ENCODE results near the gene USP21. TPM values are rescaled to one million over a fixed set of nuclear protein-coding genes. Genes with fewer than 3 reads are reported as not detected.

The USP21 gene
- total RNA-seq, 6 experiments from 2014 or later, result 6.9 to 11.1 (median 8.8) TPM

- Histone ChIP-seq H3K36me3 (peaks cover 0 to 40% (median 14%) of the 10 kb centered on the region in 4 donors), H3K27ac (no peak overlapping the region), H3K9me3 (no peaks in the 10 kb centered on the region), H3K4me1 (peaks cover 0 to 16% (median 5%) of the 10 kb centered on the region in 4 donors), H3K27me3 (no peaks in the 10 kb centered on the region), H3K4me3 (no peak overlapping the region)
- TF ChIP-seq CTCF (IDR thresholded peaks at IDR 0.05) (peak in 1 of 4 donors; percentile 11), POLR2A (IDR thresholded peaks at IDR 0.05) (no peak)
- ATAC-seq (no peak), DNase-seq (no peak)
- intact Hi-C loops (cut with DNase I), result no loop called here
- 51% methylated on average over 3 of the region's 5 CpGs for WGBS (ENCODE audit: insufficient coverage, low coverage, low lambda C conversion rate, missing lambda C conversion rate)
Measured at GRCh38 chr1:161171191-161171590, 11.9 kb downstream of the USP21 start.

GRCh38 chr1:161171696-161172095 lies 12.4 kb downstream of the USP21 start:
- intact Hi-C loops (cut with DNase I), result no loop called here
- Histone ChIP-seq H3K27ac (no peak overlapping the region), H3K27me3 (no peaks in the 10 kb centered on the region), H3K9me3 (no peaks in the 10 kb centered on the region), H3K4me1 (peaks cover 0 to 15% (median 7%) of the 10 kb centered on the region in 4 donors), H3K36me3 (peaks cover 0 to 40% (median 14%) of the 10 kb centered on the region in 4 donors), H3K4me3 (no peak overlapping the region)
- DNase-seq (no peak), ATAC-seq (no peak)
- TF ChIP-seq POLR2A (IDR thresholded peaks at IDR 0.05) (no peak), CTCF (IDR thresholded peaks at IDR 0.05) (no peak)
- WGBS (ENCODE audit: insufficient coverage, low coverage, low lambda C conversion rate, missing lambda C conversion rate), result 76% methylated on average over 5 of the region's 12 CpGs

- DNase-seq (peak in 1 of 3 donors; percentile 3), ATAC-seq (no peak)
- no peak overlapping the region for H3K27ac ChIP-seq
- H3K36me3 ChIP-seq, result peaks cover 0 to 40% (median 14%) of the 10 kb centered on the region in 4 donors
- H3K4me3 ChIP-seq, result no peak overlapping the region
- H3K27me3 ChIP-seq, result no peaks in the 10 kb centered on the region
- peaks cover 0 to 15% (median 5%) of the 10 kb centered on the region in 4 donors for H3K4me1 ChIP-seq
- TF ChIP-seq CTCF (IDR thresholded peaks at IDR 0.05), result no peak
- TF ChIP-seq POLR2A (IDR thresholded peaks at IDR 0.05), result no peak
- intact Hi-C loops (cut with DNase I), result no loop called here
- no peaks in the 10 kb centered on the region for H3K9me3 ChIP-seq
- WGBS (ENCODE audit: insufficient coverage, low coverage, low lambda C conversion rate, missing lambda C conversion rate), result 44% methylated on average over 1 of the region's 1 CpG
Measured at GRCh38 chr1:161172349-161172748, 13.0 kb downstream of the USP21 start.

- peaks cover 0 to 17% (median 5%) of the 10 kb centered on the region in 4 donors for H3K4me1 ChIP-seq
- no peak overlapping the region for H3K27ac ChIP-seq
- no peaks in the 10 kb centered on the region for H3K27me3 ChIP-seq
- TF ChIP-seq CTCF (IDR thresholded peaks at IDR 0.05) (no peak), POLR2A (IDR thresholded peaks at IDR 0.05) (no peak)
- no peak overlapping the region for H3K4me3 ChIP-seq
- peak in 2 of 3 donors; percentile 15 to 30 for DNase-seq
- ATAC-seq, result no peak
- 33% methylated on average over 4 of the region's 4 CpGs for WGBS (ENCODE audit: insufficient coverage, low coverage, low lambda C conversion rate, missing lambda C conversion rate)
- intact Hi-C loops (cut with DNase I), result no loop called here
- H3K9me3 ChIP-seq, result no peaks in the 10 kb centered on the region
- peaks cover 0 to 40% (median 14%) of the 10 kb centered on the region in 4 donors for H3K36me3 ChIP-seq
Measured at GRCh38 chr1:161172776-161173376, 13.6 kb downstream of the USP21 start.
